HG02798 (cell line): ENCODE measurements around the gene SMTN.

ENCODE experiments used
- ATAC-seq: cut with Tn5 transposase; IDR thresholded peaks from one replicate; pipeline ENCODE4 v1.9.1; 2021; ENCODE audit warnings: mild to moderate bottlenecking; ENCODE audit not compliant: unreplicated experiment, poor library complexity

The SMTN gene

GRCh38 chr22:31141551-31141950, 60.4 kb downstream of the SMTN start:
- ATAC-seq, result no peak

DNA sequence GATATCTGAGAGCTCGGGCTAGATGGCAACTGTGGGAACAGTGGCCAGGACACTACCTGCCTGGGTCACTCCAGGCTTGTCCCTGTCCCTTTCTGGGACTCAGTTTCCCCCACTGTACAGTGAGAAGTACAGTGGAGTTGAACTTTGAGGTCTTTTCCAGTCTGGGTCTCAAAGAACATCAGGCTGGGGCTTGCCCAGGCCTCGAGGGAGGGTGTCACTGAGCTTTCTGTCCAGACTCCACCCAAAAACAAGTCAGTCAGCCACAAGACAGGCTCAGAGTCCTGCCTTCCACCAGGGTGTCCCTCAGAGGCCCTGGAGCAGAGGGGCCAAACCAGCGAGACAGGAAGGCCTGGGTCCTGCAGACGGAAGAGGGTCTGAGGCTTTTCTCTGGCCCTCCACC, 61.2 kb downstream of the SMTN start:
- ATAC-seq, result no peak

- no peak for ATAC-seq
Observed at GRCh38 chr22:31143038-31143437, 61.9 kb downstream of the SMTN start.

- no peak for ATAC-seq
Observed at GRCh38 chr22:31143537-31143936, 62.4 kb downstream of the SMTN start.

DNA sequence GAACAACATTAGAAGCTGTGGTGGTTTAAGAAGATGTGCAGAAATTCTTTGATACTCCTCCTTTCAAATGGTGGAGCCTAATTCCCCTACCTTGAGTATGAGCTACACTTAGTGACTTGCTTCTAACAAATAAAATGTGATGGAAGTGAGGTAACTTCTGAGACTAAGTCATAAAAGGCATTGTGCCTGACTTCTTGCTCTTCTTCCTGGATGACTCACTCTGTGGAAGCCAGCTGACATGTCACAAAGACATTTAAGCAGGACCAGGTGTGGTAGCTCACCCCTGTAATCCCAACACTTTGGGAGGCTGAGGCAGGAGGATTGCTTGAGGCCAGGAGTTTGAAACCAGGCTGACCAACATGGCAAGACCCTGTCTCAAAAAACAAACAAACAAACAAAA, 63.1 kb downstream of the SMTN start:
- no peak for ATAC-seq

- no peak for ATAC-seq
Observed at GRCh38 chr22:31148488-31148887, 67.4 kb downstream of the SMTN start.

DNA sequence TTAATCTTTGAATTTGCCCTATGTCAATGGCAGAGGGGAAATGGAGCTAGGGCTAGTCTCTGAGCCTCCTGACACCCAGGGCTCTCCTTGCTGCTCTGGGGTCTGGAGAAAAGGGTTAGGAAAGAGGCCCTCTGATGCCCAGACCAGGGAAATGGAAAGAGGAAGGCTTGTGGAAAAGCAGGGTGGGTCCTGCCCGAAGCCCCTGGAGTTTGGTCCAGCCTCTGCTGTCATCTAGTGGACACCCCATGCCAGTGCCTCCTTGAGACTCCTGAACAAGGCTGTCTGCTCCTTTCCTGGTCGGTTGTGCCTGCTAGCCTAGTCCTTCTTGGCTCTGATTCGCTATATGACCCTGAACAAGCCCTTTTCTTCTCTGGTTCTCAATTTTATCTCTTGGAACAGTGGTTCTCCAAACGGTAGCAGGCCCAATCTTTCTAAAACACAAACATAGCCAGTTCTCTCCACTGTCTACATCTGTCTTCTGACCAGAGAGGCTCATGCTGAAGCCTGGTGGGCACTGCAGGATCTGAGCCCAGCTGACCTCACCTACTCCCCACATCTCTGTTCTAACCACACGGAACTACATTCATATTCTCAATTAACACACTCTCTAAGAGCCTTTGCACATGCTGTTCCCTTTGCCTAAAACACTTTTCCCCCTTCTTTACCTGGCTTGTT, 68.0 kb downstream of the SMTN start:
- no peak for ATAC-seq

DNA sequence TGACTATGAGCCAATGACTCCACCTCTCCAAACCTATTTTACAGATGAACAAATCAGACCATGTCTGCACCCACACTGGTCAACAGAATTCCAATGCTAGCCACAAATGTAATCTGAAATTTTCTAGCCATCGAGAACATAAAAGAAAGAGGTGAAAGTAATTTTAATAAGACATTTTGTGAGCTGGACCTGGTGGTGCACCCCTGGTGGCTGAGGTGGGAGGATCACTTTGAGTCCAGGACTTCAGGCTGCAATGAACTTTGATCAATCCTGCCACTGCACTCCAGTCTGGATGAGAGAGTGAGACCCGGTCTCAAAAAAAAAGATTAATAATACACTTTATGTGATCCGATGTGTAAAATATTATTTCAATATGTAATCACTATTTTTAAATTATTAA, 69.5 kb downstream of the SMTN start:
- ATAC-seq, result no peak

DNA sequence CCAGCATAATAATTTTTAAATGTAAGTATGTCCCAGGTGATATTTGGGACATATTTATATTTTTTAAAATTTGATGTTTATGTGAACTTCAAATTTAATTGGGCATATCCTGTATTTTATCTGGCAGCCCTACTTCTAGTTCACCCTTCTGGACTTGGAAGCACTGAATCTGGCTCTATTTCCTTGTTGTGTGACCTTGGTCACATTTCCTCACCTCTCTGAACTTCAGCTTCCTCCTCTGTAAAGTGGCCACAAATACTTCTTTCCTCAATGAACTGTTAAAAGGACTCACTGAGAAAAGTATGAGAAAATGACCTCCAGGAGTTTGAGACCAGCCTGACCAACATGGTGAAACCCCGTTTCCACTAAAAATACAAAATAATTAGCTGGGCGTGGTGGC, 70.8 kb downstream of the SMTN start:
- ATAC-seq, result no peak

GRCh38 chr22:31153357-31153756, 72.2 kb downstream of the SMTN start:
- ATAC-seq, result no peak
